H9 (cell line): ENCODE measurements around the gene PDCD2. TPM values are rescaled to one million over a fixed set of nuclear protein-coding genes. Genes with fewer than 3 reads are reported as not detected.

Experiments used
- DNase-seq: peaks from one replicate; pipeline ENCODE4 v3.0.0-alpha.2; 2017
- H2AFZ ChIP-seq: one replicate; pipeline ENCODE4 v1.6.1; 2013; ENCODE audit warnings: mild to moderate bottlenecking, low read length, control low read depth, moderate library complexity
- H2AK5ac ChIP-seq: 2 replicates; pipeline ENCODE4 v1.6.1; 2013; ENCODE audit warnings: low read length, control low read depth, mixed read lengths; ENCODE audit not compliant: insufficient read length
- H2BK120ac ChIP-seq: one replicate; pipeline ENCODE4 v1.6.1; 2013; ENCODE audit warnings: low read depth, mild to moderate bottlenecking, low read length, control low read depth, inconsistent platforms; ENCODE audit not compliant: poor library complexity, severe bottlenecking
- H2BK12ac ChIP-seq: 2 replicates; pipeline ENCODE4 v1.6.1; 2013; ENCODE audit warnings: low read length, control low read depth, mixed read lengths, low read depth; ENCODE audit not compliant: insufficient read length
- H2BK15ac ChIP-seq: 2 replicates; pipeline ENCODE4 v1.6.1; 2013; ENCODE audit warnings: low read depth, low read length, control low read depth
- H2BK20ac ChIP-seq: one replicate; pipeline ENCODE4 v1.6.1; 2013; ENCODE audit warnings: low read depth, mild to moderate bottlenecking, low read length, control low read depth, inconsistent platforms; ENCODE audit not compliant: poor library complexity, severe bottlenecking
- H2BK5ac ChIP-seq: 2 replicates; pipeline ENCODE4 v1.6.1; 2013; ENCODE audit warnings: low read length, control low read depth, mixed read lengths; ENCODE audit not compliant: insufficient read length
- H3K14ac ChIP-seq: 2 replicates; pipeline ENCODE4 v1.6.1; 2013; ENCODE audit warnings: low read length, control low read depth; ENCODE audit not compliant: insufficient read depth
- H3K18ac ChIP-seq: 2 replicates; pipeline ENCODE4 v1.6.1; 2013; ENCODE audit warnings: low read depth, mild to moderate bottlenecking, mixed read lengths, low read length, control low read depth; ENCODE audit not compliant: insufficient read length
- H3K23ac ChIP-seq: 2 replicates; pipeline ENCODE4 v1.6.1; 2013; ENCODE audit warnings: low read length, control low read depth, mixed read lengths, low read depth; ENCODE audit not compliant: insufficient read length
- H3K23me2 ChIP-seq: 2 replicates; pipeline ENCODE4 v1.6.1; 2013; ENCODE audit warnings: low read depth, mild to moderate bottlenecking, mixed read lengths, low read length, control low read depth; ENCODE audit not compliant: insufficient read length, poor library complexity, severe bottlenecking
- H3K27ac ChIP-seq: 2 replicates; pipeline ENCODE4 v1.5.1; 2013; ENCODE audit warnings: low read length, control low read depth, mixed read lengths, low read depth; ENCODE audit not compliant: insufficient read length
- H3K27me3 ChIP-seq: 2 replicates; pipeline ENCODE4 v1.6.1; 2013; ENCODE audit warnings: low read length, control low read depth, inconsistent platforms; ENCODE audit not compliant: insufficient read depth
- H3K4ac ChIP-seq: 2 replicates; pipeline ENCODE4 v1.6.1; 2013; ENCODE audit warnings: low read depth, mild to moderate bottlenecking, control low read depth, inconsistent platforms, low read length, moderate library complexity
- H3K4me1 ChIP-seq: 2 replicates; pipeline ENCODE4 v1.6.1; 2013; ENCODE audit warnings: low read length, control low read depth, inconsistent platforms; ENCODE audit not compliant: insufficient read depth
- H3K4me2 ChIP-seq: 2 replicates; pipeline ENCODE4 v1.6.1; 2013; ENCODE audit warnings: low read length, control low read depth, mixed read lengths; ENCODE audit not compliant: insufficient read length, insufficient read depth
- H3K56ac ChIP-seq: 2 replicates; pipeline ENCODE4 v1.6.1; 2013; ENCODE audit warnings: low read depth, mild to moderate bottlenecking, mixed read lengths, low read length, control low read depth; ENCODE audit not compliant: insufficient read length
- H3K79me1 ChIP-seq: 2 replicates; pipeline ENCODE4 v1.6.1; 2013; ENCODE audit warnings: low read depth, mild to moderate bottlenecking, moderate library complexity, low read length, control low read depth, inconsistent platforms; ENCODE audit not compliant: insufficient read depth, poor library complexity, severe bottlenecking
- H3K79me2 ChIP-seq: 2 replicates; pipeline ENCODE4 v1.6.1; 2013; ENCODE audit warnings: low read length, control low read depth, inconsistent platforms; ENCODE audit not compliant: insufficient read depth
- H3K9ac ChIP-seq: 2 replicates; pipeline ENCODE4 v1.6.1; 2013; ENCODE audit warnings: low read length, control low read depth, mixed read lengths; ENCODE audit not compliant: insufficient read length; ENCODE audit errors: extremely low read depth
- H3K9me3 ChIP-seq: one replicate; pipeline ENCODE4 v1.6.1; 2013; ENCODE audit warnings: low read depth, low read length, inconsistent platforms; ENCODE audit not compliant: control insufficient read depth
- H3T11ph ChIP-seq: one replicate; pipeline ENCODE4 v1.6.1; 2013; ENCODE audit warnings: mild to moderate bottlenecking, low read length, control low read depth, inconsistent platforms
- H4K20me1 ChIP-seq: one replicate; pipeline ENCODE4 v1.6.1; 2013; ENCODE audit not compliant: control insufficient read depth, insufficient read length, insufficient read depth
- H4K5ac ChIP-seq: 2 replicates; pipeline ENCODE4 v1.6.1; 2013; ENCODE audit warnings: low read depth, mild to moderate bottlenecking, mixed read lengths, low read length, control low read depth; ENCODE audit not compliant: insufficient read length
- H4K8ac ChIP-seq: replicated peaks from 2 replicates; pipeline ENCODE4 v1.6.1; 2013; ENCODE audit warnings: low read length, control low read depth, mixed read lengths, low read depth; ENCODE audit not compliant: insufficient read length
- H4K91ac ChIP-seq: 2 replicates; pipeline ENCODE4 v1.6.1; 2013; ENCODE audit warnings: low read depth, mild to moderate bottlenecking, moderate library complexity, mixed read lengths, low read length, control low read depth; ENCODE audit not compliant: insufficient read length
- H3K27ac Mint-ChIP-seq, 3 experiments: 2 replicates in 2 of 3; 3 replicates in 1 of 3; pipeline ENCODE4 v1.8.0; 2020 to 2021; ENCODE audit warnings: mixed read lengths in 3 of 3, mild to moderate bottlenecking in 1 of 3, moderate library complexity in 1 of 3
- H3K27me3 Mint-ChIP-seq: 2 replicates; pipeline ENCODE4 v1.8.0; 2021; ENCODE audit warnings: low read depth, mild to moderate bottlenecking, moderate library complexity, mixed read lengths
- H3K36me3 Mint-ChIP-seq, 3 experiments: 2 replicates in 2 of 3; 3 replicates in 1 of 3; pipeline ENCODE4 v1.8.0; 2020 to 2021; ENCODE audit warnings: low read depth in 3 of 3, mixed read lengths in 3 of 3; ENCODE audit not compliant: insufficient read depth in 1 of 3
- H3K4me1 Mint-ChIP-seq, 2 experiments: 2 replicates each; pipeline ENCODE4 v1.8.0; 2020; ENCODE audit warnings: mixed read lengths in 2 of 2
- H3K4me3 Mint-ChIP-seq, 2 experiments: 2 replicates in 1 of 2; 3 replicates in 1 of 2; pipeline ENCODE4 v1.8.0; 2020 to 2021; ENCODE audit warnings: mild to moderate bottlenecking in 2 of 2, mixed read lengths in 2 of 2, moderate library complexity in 1 of 2
- H3K9me3 Mint-ChIP-seq, 2 experiments: 2 replicates in 1 of 2; 3 replicates in 1 of 2; pipeline ENCODE4 v1.8.0; 2020; ENCODE audit warnings: mild to moderate bottlenecking in 2 of 2, mixed read lengths in 2 of 2, moderate library complexity in 1 of 2
- total RNA-seq: library from RNA; stranded (reverse); gene quantifications from 2 replicates; pipeline ENCODE4 v1.2.1, GENCODE V29; 2021
- TF ChIP-seq, protein P1 (sequence below): fragments of 200-600 bp; sonication (generic); conservative IDR thresholded peaks from 3 replicates; pipeline ENCODE4 v1.8.0; 2021; ENCODE audit warnings: antibody characterized with exemption, mild to moderate bottlenecking

Gene PDCD2
- total RNA-seq, 1 experiment from 2014 or later: 78.5 TPM

DNA sequence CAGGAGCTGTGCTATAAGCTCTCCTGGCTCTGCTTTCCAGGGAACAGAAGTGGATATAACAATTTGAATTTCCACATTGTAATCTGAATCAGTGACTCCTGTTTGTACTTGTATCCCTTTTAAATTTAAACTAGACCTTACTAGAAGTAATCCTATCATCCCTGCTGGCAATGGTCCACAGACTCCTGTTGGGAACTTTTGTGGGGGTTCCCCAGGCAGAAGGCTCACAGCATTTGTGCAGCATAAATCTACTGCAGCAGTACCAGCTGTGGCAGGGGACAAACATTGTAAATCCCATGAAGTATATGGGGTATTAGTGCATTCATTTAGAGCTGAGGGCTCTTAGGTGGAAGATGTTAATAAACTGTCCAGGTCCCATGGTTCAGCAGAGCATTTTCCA lies 12.0 kb upstream of the PDCD2 start:
- no peaks in the 10 kb centered on the region for H3K9me3 ChIP-seq
- H3K79me2 ChIP-seq: no peaks in the 10 kb centered on the region
- peaks cover 29 to 33% of the 10 kb centered on the region in 2 experiments for H3K4me1 Mint-ChIP-seq
- H2AFZ ChIP-seq: no peak overlapping the region
- H4K5ac ChIP-seq: no peak overlapping the region
- DNase-seq: no peak
- H3K4me1 ChIP-seq: peaks cover 4% of the 10 kb centered on the region; the same call in 1 of the 2 replicates
- no peaks in the 10 kb centered on the region for H3K23me2 ChIP-seq
- no peak overlapping the region for H2BK5ac ChIP-seq
- no peaks in the 10 kb centered on the region for H4K20me1 ChIP-seq
- TF ChIP-seq, protein P1, sequence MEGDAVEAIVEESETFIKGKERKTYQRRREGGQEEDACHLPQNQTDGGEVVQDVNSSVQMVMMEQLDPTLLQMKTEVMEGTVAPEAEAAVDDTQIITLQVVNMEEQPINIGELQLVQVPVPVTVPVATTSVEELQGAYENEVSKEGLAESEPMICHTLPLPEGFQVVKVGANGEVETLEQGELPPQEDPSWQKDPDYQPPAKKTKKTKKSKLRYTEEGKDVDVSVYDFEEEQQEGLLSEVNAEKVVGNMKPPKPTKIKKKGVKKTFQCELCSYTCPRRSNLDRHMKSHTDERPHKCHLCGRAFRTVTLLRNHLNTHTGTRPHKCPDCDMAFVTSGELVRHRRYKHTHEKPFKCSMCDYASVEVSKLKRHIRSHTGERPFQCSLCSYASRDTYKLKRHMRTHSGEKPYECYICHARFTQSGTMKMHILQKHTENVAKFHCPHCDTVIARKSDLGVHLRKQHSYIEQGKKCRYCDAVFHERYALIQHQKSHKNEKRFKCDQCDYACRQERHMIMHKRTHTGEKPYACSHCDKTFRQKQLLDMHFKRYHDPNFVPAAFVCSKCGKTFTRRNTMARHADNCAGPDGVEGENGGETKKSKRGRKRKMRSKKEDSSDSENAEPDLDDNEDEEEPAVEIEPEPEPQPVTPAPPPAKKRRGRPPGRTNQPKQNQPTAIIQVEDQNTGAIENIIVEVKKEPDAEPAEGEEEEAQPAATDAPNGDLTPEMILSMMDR: no peak
- no peak overlapping the region for H3K4ac ChIP-seq
- no peak overlapping the region for H4K91ac ChIP-seq
- H3K79me1 ChIP-seq: no peaks in the 10 kb centered on the region
- no peaks in the 10 kb centered on the region for H3K27me3 ChIP-seq
- peaks cover 24 to 29% of the 10 kb centered on the region in 2 experiments for H3K9me3 Mint-ChIP-seq
- peaks cover 7% of the 10 kb centered on the region; the same call in 1 of the 2 replicates for H3K27me3 Mint-ChIP-seq
- H3T11ph ChIP-seq: no peak overlapping the region
- no peak overlapping the region for H3K56ac ChIP-seq
- H2AK5ac ChIP-seq: no peak overlapping the region
- no peak overlapping the region for H3K18ac ChIP-seq
- H2BK12ac ChIP-seq: no peak overlapping the region
- no peak overlapping the region for H3K9ac ChIP-seq
- no peak overlapping the region for H2BK15ac ChIP-seq
- H3K23ac ChIP-seq: no peak overlapping the region
- H2BK20ac ChIP-seq: no peak overlapping the region
- H3K27ac Mint-ChIP-seq: no peak overlapping the region
- H3K27ac ChIP-seq: no peak overlapping the region
- H4K8ac ChIP-seq: no peak overlapping the region
- H2BK120ac ChIP-seq: no peak overlapping the region
- peaks cover 1 to 22% (median 14%) of the 10 kb centered on the region in 3 experiments; a peak in 6 of 7 replicates for H3K36me3 Mint-ChIP-seq
- no peak overlapping the region for H3K14ac ChIP-seq
- H3K4me2 ChIP-seq: no peak overlapping the region
- H3K4me3 Mint-ChIP-seq: no peak overlapping the region
